K562 (cell line): ENCODE measurements around the gene CTF1. TPM values are rescaled to one million over a fixed set of nuclear protein-coding genes. Genes with fewer than 3 reads are reported as not detected.

Experiments
- CBX3 ChIP-seq, 2 experiments: IDR thresholded peaks; 1 replicate in 1 of 2; 2 replicates in 1 of 2; pipeline ENCODE4 v1.6.1; 2012; ENCODE audit warnings: inconsistent platforms in 2 of 2, low read length in 2 of 2, borderline replicate concordance in 1 of 2, control low read depth in 1 of 2
- PML ChIP-seq: IDR thresholded peaks from 2 replicates; pipeline ENCODE4 v1.6.1; 2012; ENCODE audit warnings: low read length, inconsistent platforms
- POLR2A ChIP-seq: fragments of 450-650 bp; conservative IDR thresholded peaks from 2 replicates; pipeline ENCODE4 v1.6.1; 2016
- SMARCE1 ChIP-seq: fragments of 450-650 bp; IDR thresholded peaks from 2 replicates; pipeline ENCODE4 v1.7.1; 2016; ENCODE audit warnings: mild to moderate bottlenecking
- ZNF408 ChIP-seq: fragments of 250-450 bp; sonication (Bioruptor Pico); IDR thresholded peaks from 2 replicates; pipeline ENCODE4 v1.4.0; 2020; ENCODE audit warnings: low read depth, mild to moderate bottlenecking, moderate library complexity
- ZNF41 ChIP-seq: fragments of 250-450 bp; sonication (Bioruptor Pico); conservative IDR thresholded peaks from 2 replicates; pipeline ENCODE4 v1.4.0; 2020; ENCODE audit warnings: mild to moderate bottlenecking
- polyA plus RNA-seq, 8 experiments: library from polyadenylated mRNA; depleted of rRNA in 4 of 8; stranded (reverse) in 5 of 8; unstranded in 3 of 8; fragments of >200 nt; fragmentation: Nextera tagmentation in 2 of 8; fragmentation: Illumina TruSeq in 1 of 8; extraction: Ambion mirVana in 2 of 8; extraction: Trizol in 1 of 8; gene quantifications; 2 replicates each; pipeline versions ENCODE4 v1.2.1 to v1.2.3, GENCODE V29; 2011 to 2014; ENCODE audit warnings: inconsistent platforms in 1 of 8, missing spikeins in 1 of 8
- total RNA-seq, 7 experiments: library from RNA; depleted of rRNA in 6 of 7; stranded (reverse); fragments of >200 nt in 6 of 7; fragmentation: Illumina TruSeq in 2 of 7; extraction: Trizol in 2 of 7; gene quantifications; 2 replicates each; pipeline versions ENCODE4 v1.2.1 to v1.2.3, GENCODE V29; 2011 to 2021; ENCODE audit warnings: low replicate concordance in 1 of 7
- TF ChIP-seq, protein P1 (sequence below), 2 experiments: fragments of 450-650 bp; formaldehyde crosslinking in 1 of 2; IDR thresholded peaks; 2 replicates each; pipeline versions ENCODE4 v1.4.0 to v1.6.1; 2014 to 2020; ENCODE audit warnings: mild to moderate bottlenecking in 2 of 2, borderline replicate concordance in 1 of 2, low read depth in 1 of 2
- TF ChIP-seq, protein P2 (sequence below): fragments of 450-650 bp; IDR thresholded peaks from 2 replicates; pipeline ENCODE4 v1.6.1; 2016; ENCODE audit warnings: mild to moderate bottlenecking
- TF ChIP-seq, protein P3 (sequence below): fragments of 250-450 bp; sonication (Bioruptor Pico); IDR thresholded peaks from 2 replicates; pipeline ENCODE4 v1.8.0; 2022; ENCODE audit warnings: moderate library complexity, mild to moderate bottlenecking, inconsistent platforms
- TF ChIP-seq, protein P4 (sequence below): fragments of 450-650 bp; formaldehyde crosslinking; conservative IDR thresholded peaks from 2 replicates; pipeline ENCODE4 v1.4.0; 2022; ENCODE audit warnings: mild to moderate bottlenecking, missing genetic modification characterization

Gene CTF1
- total and polyA plus RNA-seq, 9 of the 15 experiments (the other 6 are each of a cell fraction or from before 2014, with no cell fraction given), result 0.24 to 2.5 (median 0.44) TPM

DNA sequence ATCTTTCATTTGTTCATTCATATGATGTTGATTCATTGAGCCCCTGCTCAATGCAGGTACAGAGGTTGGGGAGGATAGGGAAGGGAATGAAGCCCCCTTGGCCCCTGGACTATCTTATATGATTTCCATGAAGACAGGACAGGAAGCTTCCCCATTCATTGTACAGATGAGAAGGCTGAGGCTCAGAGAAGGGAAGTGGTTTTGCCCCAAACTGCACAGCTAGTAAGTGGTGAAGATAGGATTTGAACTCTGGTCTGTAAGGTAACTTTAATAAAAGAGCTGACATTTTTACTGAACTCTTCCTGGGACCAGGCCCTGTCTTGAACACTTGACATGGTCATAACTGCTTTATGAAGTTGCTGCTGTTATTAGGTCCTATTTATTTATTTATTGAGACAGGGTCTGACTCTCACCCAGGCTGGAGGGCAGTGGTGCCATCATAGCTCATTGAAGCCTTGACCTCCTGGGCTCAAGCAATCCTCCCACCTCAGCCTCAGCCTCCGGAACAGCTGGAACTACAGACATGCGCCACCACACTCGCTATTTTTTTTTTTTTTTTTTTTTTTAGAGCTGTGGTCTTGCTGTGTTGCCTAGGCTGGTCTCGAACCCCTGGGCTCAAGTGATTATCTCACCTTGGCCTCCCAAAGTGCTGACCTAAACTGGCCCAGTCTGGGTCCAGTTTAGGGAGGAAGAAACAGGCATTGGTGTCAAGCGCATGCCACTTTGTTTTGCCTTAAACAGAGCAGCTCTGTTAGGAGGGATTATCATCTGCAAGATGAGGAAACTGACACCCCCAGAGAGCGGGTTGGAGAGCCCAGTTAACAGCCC is 5.0 kb downstream of the CTF1 start (continued):
- TF ChIP-seq, protein P1, sequence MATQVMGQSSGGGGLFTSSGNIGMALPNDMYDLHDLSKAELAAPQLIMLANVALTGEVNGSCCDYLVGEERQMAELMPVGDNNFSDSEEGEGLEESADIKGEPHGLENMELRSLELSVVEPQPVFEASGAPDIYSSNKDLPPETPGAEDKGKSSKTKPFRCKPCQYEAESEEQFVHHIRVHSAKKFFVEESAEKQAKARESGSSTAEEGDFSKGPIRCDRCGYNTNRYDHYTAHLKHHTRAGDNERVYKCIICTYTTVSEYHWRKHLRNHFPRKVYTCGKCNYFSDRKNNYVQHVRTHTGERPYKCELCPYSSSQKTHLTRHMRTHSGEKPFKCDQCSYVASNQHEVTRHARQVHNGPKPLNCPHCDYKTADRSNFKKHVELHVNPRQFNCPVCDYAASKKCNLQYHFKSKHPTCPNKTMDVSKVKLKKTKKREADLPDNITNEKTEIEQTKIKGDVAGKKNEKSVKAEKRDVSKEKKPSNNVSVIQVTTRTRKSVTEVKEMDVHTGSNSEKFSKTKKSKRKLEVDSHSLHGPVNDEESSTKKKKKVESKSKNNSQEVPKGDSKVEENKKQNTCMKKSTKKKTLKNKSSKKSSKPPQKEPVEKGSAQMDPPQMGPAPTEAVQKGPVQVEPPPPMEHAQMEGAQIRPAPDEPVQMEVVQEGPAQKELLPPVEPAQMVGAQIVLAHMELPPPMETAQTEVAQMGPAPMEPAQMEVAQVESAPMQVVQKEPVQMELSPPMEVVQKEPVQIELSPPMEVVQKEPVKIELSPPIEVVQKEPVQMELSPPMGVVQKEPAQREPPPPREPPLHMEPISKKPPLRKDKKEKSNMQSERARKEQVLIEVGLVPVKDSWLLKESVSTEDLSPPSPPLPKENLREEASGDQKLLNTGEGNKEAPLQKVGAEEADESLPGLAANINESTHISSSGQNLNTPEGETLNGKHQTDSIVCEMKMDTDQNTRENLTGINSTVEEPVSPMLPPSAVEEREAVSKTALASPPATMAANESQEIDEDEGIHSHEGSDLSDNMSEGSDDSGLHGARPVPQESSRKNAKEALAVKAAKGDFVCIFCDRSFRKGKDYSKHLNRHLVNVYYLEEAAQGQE (IDR thresholded peaks at IDR 0.05; ENCODE audit: borderline replicate concordance), result peak; percentile 43
- TF ChIP-seq, protein P1 (CRISPR knock-in tag; IDR thresholded peaks at IDR 0.05; ENCODE audit: low read depth), result no peak
- TF ChIP-seq, protein P2, sequence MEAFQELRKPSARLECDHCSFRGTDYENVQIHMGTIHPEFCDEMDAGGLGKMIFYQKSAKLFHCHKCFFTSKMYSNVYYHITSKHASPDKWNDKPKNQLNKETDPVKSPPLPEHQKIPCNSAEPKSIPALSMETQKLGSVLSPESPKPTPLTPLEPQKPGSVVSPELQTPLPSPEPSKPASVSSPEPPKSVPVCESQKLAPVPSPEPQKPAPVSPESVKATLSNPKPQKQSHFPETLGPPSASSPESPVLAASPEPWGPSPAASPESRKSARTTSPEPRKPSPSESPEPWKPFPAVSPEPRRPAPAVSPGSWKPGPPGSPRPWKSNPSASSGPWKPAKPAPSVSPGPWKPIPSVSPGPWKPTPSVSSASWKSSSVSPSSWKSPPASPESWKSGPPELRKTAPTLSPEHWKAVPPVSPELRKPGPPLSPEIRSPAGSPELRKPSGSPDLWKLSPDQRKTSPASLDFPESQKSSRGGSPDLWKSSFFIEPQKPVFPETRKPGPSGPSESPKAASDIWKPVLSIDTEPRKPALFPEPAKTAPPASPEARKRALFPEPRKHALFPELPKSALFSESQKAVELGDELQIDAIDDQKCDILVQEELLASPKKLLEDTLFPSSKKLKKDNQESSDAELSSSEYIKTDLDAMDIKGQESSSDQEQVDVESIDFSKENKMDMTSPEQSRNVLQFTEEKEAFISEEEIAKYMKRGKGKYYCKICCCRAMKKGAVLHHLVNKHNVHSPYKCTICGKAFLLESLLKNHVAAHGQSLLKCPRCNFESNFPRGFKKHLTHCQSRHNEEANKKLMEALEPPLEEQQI, result no peak
- TF ChIP-seq CBX3 (IDR thresholded peaks at IDR 0.05; ENCODE audit: borderline replicate concordance in 1 of 2, low read length in 2 of 2) (no peak), ZNF41 (no peak), ZNF408 (CRISPR knock-in tag) (no peak), PML (no peak), POLR2A (no peak), SMARCE1 (0 out of 2 replicates have a peak, but pooled peaks have one; percentile 16)
- TF ChIP-seq, protein P3, sequence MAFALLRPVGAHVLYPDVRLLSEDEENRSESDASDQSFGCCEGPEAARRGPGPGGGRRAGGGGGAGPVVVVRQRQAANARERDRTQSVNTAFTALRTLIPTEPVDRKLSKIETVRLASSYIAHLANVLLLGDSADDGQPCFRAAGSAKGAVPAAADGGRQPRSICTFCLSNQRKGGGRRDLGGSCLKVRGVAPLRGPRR (CRISPR knock-in tag), result no peak
- TF ChIP-seq, protein P4, sequence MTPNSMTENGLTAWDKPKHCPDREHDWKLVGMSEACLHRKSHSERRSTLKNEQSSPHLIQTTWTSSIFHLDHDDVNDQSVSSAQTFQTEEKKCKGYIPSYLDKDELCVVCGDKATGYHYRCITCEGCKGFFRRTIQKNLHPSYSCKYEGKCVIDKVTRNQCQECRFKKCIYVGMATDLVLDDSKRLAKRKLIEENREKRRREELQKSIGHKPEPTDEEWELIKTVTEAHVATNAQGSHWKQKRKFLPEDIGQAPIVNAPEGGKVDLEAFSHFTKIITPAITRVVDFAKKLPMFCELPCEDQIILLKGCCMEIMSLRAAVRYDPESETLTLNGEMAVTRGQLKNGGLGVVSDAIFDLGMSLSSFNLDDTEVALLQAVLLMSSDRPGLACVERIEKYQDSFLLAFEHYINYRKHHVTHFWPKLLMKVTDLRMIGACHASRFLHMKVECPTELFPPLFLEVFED, result no peak
